GM18526 (cell line): ENCODE measurements around the gene ZNF622.

Experiments used
- POLR2A ChIP-seq: IDR thresholded peaks from 3 replicates; pipeline ENCODE4 v1.6.1; 2011; ENCODE audit not compliant: insufficient read length; ENCODE audit errors: extremely low read depth

Gene ZNF622, protein sequence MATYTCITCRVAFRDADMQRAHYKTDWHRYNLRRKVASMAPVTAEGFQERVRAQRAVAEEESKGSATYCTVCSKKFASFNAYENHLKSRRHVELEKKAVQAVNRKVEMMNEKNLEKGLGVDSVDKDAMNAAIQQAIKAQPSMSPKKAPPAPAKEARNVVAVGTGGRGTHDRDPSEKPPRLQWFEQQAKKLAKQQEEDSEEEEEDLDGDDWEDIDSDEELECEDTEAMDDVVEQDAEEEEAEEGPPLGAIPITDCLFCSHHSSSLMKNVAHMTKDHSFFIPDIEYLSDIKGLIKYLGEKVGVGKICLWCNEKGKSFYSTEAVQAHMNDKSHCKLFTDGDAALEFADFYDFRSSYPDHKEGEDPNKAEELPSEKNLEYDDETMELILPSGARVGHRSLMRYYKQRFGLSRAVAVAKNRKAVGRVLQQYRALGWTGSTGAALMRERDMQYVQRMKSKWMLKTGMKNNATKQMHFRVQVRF

DNA sequence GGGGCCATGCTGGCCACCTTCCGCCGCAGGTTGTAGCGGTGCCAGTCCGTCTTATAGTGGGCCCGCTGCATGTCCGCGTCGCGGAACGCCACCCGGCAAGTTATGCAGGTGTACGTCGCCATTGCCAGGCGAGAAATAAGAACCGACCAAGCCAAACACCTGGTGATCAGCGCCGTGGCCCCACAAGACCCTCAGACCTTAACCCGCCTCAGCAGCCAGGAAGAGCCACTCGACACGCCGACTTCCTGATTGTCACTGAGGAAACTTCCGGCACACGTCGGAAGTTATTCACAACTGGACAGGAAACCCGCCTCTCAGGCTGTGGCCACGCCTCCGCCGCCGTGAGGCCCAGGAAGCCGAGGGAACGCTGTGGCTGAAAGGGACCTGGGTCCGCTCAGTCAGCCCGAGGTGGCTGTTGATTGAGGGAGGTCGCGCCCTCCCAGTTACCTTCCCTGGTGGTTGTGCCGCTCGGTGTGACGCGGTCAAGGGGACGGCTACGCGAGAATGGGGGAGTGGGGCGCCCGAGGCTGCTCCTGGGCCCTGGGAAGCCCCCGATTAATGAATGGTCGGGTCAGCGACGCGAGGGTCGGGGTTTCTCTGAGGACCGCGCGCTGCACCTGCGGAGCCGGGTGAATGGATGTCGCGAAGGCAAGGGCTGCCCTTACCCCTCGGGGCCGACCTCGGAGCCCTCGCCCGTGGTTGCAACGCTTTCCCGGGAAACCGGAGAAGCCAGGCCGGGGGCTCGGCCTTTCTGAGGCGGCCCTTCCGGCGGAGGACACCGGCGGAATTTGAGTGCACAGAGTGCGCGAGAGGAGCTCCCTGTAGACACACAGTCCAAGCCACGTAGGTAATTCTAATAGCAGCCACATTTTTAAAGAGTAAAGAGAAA lies at the start of gene ZNF622:
Gene ZNF622 (minus strand): TSS at position 257 of the 889 bp plus-strand sequence. CDS start 135 bp downstream, at position 122.
- TF ChIP-seq POLR2A = peak; percentile 98

DNA sequence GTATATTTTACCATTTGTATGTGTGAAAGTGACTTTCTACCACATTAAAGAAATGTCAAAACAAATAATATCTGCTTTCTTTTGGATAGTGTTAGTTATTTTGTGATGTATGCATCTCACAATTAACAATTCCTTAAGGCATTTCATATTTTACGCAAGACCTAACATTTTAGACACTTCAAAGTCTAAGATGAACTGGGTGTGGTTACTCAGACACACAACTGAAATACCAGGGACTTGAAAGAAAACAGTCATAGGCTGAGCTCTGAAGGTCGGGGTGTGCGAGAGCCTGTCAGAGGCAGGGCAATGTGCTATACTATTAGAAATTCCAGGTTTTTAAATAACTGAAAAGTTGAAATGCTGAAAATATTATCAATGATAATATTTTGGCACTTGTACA lies 44.5 kb upstream of the ZNF622 start:
- TF ChIP-seq POLR2A = no peak

DNA sequence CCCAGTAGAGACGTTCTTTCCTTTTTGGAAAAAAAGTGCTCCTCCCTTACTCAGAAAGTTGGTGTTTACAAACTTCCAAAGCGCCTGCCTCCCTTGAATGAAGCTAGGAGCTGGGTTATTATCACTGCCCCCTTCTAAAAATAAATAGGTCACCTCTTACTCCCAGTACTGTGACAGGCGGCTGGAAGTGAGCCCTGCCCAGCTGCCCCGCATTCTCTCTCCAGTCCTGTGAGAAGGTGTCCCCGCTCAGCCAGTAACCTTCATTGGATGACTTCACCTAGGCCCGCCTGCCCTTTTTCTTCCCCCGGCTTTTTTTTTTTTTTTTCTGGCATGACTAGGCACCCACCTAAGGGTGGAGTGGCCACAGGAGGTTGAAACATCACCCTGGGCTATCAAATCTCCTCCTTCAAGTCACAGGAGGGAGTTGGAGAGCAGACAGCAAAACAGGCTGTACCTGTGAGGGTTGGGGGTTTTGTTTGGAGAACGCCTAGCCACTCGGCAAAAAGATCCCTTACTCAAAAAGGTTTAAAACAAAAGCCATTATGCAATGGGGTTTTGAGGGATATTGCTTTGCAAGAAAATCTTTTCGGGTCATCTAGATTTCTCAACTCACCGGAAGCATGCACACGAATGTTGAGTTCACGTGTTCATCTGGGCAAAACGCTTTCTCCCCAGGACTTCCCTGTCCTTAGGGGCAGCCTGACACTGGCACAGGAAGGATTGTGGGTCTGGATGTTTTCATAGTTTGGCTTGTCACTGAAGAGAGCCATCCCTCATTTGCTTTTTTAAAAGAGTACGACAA lies 43.3 kb upstream of the ZNF622 start:
- TF ChIP-seq POLR2A = no peak

DNA sequence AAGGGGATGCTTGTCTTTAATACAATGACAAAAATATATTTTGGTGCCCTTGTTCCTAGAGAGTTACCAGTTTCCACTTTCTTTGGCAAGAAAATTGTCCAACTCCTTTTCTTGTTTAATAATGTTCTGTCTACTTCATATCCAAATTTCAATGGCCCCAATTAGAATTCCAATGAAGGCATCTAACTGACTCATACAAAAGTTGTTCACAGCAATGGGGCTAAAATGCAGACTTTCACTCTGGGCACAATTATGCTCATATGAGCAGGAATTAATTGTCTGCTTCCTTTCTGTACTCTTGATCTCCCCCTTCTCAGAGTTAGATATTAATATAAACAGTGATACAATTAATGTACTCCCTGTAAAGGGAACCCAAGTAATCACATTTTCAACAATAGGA lies 42.1 kb upstream of the ZNF622 start:
- no peak for TF ChIP-seq POLR2A

DNA sequence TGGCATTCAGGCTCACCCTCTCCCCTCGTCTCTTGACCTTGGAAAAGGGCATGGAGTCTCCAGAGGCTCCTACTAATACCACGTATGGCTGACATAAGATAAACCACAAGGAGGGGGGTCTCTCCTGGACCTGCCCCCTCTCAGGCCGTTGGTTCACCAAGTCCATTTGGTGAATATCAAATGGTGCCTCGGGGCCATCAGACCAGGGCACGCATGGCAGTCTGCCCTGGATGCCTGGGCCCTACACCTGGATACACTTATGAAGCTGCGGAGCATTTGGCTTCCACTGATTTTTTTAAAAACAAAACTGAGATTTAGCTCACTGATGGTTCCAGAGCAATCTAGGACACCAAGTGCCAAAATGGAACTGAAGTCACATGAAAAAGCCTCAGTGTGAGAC lies 40.3 kb upstream of the ZNF622 start:
- no peak for TF ChIP-seq POLR2A

DNA sequence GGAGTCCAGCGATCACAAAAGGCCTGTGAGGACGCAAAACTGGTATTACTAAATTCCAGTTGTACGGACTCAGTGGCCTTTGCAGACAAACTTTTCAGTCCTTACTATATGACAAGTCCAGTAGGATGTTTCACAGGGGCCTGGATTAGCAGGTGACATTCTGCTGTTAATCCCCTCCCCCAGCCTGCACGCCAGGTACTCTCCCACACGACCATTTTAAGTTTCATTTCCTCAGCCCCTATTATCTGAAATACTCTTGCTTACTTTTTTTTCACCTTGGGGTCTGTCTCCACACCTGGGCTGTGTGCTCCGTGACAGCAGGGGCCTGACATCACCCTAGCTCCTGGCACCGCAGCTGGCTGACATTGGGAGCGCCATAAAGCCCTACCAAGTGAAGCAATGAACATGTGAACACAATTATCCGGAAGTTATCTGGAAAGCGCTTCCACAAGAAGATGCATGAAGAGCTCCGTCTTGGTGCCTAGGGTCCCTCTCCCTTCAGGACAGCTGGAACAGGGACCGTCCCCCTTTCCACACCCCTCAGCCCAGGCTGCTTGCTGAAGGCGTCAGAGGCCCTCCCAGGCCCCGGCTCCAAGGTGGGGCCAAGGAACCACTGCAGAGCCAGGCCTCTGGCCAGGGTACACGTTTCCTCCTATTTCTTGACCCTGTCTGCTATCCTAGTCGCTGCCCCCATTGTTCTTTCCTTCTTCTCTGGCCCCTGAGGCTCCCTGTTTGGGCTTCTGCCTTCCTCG lies 39.7 kb upstream of the ZNF622 start:
- no peak for TF ChIP-seq POLR2A

DNA sequence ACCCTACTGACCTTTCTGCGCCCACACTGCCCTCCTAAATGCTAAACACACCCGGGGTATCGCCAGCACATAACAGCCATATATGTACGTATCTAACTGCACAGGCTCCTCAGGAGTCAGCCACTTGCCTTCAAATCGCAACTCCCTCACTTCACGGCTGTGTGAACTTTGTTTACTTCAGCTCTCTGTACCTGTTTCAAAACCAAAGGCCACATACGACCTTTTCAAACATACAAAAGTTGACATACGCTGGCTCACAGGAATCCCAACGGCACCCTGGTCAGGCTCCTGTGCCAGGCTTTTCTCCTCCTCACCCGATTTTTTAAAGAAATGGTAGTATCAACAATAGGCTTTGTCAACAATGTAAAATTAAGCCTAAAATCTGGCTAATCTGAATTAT lies 39.0 kb upstream of the ZNF622 start:
- TF ChIP-seq POLR2A = no peak

DNA sequence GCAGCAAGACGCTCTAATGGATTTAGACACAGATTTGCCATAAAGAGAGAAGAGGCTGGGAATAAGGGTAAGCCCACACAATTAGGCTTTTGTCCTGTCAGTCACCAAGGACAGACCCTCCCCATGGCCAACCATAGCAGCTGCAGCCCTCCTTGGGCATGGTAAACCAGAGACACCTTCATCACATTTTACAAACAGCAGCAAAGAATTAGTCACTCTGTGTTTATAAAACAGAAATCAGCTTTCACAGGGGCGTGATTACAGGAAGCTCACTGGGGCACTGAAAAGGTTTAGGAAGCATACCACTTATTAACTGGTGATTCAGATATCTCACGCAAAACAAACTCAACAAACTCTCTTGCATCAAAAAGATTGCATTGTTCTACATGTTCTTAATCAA lies 37.3 kb upstream of the ZNF622 start:
- no peak for TF ChIP-seq POLR2A

DNA sequence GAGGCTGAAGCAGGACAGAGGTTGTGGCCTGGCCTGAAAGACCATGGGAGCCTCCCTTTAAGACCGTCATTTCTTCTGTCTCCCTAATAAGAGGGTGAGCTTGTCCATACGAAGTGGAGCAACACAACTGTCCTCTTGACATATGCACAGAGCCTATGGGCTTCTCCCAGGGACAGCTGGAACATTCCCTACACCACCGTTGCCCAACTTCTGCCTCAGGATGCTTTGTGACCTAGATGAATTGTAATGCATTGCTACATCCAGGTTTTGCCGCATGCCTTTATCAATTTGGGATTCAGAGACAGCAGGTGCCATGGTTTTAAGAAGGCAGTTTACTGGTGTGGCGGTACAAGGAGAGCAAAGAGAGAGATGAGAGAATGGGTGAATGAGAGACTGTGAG lies 34.4 kb upstream of the ZNF622 start:
- no peak for TF ChIP-seq POLR2A

DNA sequence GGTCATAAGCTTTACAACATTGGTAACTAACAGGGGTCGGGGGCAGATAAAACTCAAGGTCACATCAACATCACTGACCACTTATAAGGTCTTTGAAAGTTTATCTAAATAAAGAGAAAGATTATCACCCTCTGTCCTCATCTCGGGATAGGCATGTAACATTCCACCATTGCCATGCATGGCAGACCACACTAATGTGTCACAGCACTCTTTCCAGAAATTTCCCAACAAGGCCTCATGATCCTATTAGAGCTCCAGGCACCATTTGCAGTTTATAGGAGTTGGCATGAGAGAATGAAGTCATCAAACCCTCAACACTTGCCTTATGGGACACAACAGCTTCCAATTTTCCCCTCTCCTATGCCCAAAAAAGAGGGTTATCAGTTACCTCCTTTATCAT lies 31.9 kb upstream of the ZNF622 start:
- TF ChIP-seq POLR2A = no peak

DNA sequence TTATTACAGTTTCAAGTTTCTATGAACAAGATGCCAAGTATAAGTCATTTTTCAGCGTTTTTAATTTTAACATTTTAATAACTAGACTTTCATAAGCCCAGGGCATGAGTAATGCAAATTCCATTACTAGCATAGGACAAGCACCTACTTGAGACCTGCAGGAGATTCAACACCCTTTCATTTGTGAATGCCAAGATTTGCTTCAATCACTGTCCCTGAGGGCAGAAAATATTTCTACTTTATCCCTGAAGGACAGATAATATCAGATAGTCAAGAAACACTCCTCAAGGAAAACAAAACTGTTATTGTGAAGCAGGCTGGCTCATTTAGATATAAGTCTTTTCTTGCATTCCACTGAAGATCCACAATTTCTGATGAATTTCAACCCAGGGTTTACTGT lies 27.7 kb upstream of the ZNF622 start:
- TF ChIP-seq POLR2A = no peak

DNA sequence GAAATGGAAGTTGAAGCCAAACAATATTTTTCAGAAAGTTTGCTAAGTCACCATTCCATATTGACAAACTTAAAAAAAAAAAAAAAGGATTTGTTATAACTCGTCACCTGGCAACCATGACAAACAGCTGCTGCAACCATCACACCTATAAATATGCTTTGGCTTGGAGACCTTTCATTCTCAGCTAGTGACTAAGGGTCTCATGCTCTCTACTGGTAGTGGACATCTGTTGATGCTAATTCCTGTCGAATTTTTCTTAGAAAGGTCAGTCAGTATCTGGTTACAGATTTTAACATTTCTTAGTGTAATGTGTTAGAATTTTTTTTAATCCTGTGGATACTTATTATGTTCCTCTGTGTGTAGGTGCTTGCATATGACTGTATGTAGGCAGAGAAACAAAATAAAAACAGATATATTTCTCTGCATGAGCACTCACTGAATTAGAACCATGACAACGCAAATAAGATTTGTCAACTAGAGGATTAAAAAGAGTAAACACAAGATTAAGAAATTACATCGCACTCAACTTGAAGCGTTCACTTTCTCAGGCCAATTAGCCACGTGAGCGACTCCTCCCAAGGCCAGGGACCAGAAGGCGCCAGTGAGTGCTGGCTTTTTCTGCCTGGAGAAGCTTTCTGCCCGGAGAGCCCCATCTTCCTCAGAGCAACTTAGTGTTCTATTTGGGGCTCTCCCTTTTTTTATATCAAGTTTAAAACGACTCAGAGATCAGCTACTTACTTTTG lies 27.0 kb upstream of the ZNF622 start:
- no peak for TF ChIP-seq POLR2A

DNA sequence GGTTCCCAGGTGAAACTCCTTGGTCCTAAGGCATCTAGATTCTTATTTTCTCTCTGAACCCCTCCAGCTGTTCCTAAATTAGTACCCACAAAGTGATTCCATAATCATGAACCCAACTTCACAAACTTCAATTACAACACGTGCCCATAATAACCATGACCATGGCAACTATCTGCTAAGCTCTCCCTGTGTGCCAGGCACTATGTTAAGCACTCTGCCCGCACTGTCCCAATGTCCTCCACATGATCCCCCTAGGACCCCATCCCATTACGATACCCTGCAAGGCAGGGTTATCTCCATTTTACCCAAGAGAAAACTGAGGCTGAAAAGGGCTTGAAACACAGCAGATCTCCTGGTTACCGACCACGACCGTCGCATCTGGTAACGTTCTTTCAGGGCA lies 25.3 kb upstream of the ZNF622 start:
- no peak for TF ChIP-seq POLR2A

DNA sequence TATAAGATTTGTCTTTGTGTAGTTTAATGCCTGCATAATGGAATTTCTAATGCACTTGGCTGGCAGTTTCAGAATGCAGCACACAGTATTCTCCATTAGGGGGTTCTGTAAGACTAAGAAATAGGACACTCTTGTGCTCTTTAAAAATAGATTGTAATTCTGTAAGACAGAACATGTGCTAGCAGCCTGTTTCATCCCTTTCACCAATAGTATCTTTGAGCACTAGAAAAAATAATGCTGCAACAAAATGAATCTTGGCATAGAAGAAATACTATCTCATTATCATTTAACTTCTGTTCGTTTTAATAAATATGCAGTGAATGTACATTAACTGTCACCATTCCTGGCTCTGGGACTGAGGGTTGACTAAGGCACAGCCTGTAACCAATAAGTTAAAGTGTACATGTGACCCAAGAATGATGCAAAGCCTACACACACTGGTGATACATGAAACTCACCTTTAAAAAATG lies 23.8 kb upstream of the ZNF622 start:
- TF ChIP-seq POLR2A = no peak
